ENCODE results near the gene KRTAP10-7. TPM values are rescaled to one million over a fixed set of nuclear protein-coding genes. Genes with fewer than 3 reads are reported as not detected.
"Not testable (repeated sequence)": the region's sequence is repeated elsewhere in the genome, so short reads cannot be mapped to it uniquely, and the experiment has no call there.

The KRTAP10-7 gene
- total RNA-seq, 1 donor from 2014 or later: not detected

DNA sequence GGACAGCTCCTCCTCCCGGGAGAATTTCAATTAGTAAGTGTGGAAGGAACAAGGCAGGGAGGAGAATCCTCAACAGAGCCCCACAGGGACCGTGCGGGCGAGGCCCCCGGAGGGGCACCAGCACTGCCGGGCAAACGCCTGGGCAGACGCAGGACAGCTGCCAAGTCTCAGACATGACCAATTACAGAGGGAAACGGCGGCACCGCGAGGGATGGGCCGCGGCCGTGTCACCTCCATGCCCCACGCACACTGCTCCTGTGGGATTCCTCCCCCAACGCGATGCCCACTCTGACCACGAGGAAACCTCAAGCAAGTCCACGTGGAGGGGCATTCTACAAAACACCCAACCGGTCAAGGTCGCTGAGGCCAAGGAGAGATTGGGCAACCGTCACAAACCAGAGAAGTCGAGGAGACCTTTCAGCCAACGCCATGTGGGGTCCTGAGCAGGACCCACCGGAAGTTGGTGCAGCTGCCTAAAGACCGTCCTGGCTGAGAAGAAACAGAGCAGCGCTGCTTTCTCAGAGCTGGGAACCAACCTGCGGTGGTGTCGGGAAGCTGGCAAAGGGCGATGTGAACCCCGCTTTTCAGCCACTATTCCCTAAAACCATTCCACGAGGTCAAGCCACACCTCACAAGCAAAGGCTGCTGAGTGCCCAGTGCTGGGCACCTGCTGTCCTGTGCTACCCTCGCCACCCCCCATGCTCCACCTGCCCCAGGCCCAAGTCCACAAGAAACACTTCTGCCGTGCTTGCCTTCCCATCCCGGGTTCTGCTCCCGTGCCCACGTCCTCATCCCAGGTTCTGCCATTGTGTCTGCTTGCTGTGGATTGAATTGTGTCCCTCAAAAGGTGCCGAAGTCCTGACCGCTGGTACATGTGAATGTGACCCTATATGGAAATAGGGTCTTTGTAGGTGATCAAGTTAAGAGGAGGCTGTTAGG, 28.3 kb upstream of the KRTAP10-7 start:
- no peak for DNase-seq (ENCODE audit: extremely low read depth, low read depth, low spot score)

DNA sequence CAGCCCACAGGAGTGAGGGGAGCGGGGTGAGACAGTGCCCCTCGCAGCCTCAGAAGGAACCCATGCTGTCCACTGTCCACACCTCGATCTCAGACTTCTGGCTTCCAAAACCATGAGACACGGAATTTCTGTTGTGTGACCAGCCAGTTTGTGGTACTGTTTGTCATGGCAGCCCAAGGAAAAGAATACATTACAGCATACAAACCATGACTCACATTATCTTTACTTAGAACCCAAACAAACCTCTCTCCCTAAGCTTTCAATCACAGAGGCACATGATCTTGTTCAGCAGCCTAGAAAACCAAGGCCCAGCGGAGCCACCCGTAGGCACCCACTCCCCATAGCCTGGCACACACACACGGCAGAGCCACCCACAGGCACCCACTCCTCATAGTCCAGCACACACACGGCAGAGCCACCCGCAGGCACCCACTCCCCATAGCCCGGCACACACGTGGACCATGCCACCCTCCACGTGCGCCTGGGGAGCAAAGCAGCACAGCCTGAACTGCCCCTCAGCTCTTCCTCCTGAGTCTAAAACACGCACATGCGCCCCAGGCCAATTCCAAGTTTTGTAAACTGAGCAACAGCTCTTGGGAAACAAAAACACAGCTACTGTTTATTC, 27.3 kb upstream of the KRTAP10-7 start:
- no peak for DNase-seq (ENCODE audit: extremely low read depth, low read depth, low spot score)

DNA sequence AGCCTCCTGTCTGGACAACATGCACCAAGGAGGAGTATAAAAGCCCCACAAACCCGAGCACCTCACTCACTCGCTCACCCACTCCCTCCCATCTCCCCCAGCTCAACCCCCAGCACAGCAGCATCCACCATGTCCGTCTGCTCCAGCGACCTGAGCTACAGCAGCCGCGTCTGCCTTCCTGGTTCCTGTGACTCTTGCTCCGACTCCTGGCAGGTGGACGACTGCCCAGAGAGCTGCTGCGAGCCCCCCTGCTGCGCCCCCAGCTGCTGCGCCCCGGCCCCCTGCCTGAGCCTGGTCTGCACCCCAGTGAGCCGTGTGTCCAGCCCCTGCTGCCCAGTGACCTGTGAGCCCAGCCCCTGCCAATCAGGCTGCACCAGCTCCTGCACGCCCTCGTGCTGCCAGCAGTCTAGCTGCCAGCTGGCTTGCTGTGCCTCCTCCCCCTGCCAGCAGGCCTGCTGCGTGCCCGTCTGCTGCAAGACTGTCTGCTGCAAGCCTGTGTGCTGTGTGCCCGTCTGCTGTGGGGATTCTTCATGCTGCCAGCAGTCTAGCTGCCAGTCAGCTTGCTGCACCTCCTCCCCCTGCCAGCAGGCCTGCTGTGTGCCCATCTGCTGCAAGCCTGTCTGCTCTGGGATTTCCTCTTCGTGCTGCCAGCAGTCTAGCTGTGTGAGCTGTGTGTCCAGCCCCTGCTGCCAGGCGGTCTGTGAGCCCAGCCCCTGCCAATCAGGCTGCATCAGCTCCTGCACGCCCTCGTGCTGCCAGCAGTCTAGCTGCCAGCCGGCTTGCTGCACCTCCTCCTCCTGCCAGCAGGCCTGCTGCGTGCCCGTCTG, 26.6 kb upstream of the KRTAP10-7 start, which contains the start of gene KRTAP10-4:
KRTAP10-4 (plus strand) TSS at position 100 of the 827 bp plus-strand sequence; CDS start at position 130, 30 bp downstream.
- DNase-seq (ENCODE audit: extremely low read depth, low read depth, low spot score): not testable (repeated sequence)

DNA sequence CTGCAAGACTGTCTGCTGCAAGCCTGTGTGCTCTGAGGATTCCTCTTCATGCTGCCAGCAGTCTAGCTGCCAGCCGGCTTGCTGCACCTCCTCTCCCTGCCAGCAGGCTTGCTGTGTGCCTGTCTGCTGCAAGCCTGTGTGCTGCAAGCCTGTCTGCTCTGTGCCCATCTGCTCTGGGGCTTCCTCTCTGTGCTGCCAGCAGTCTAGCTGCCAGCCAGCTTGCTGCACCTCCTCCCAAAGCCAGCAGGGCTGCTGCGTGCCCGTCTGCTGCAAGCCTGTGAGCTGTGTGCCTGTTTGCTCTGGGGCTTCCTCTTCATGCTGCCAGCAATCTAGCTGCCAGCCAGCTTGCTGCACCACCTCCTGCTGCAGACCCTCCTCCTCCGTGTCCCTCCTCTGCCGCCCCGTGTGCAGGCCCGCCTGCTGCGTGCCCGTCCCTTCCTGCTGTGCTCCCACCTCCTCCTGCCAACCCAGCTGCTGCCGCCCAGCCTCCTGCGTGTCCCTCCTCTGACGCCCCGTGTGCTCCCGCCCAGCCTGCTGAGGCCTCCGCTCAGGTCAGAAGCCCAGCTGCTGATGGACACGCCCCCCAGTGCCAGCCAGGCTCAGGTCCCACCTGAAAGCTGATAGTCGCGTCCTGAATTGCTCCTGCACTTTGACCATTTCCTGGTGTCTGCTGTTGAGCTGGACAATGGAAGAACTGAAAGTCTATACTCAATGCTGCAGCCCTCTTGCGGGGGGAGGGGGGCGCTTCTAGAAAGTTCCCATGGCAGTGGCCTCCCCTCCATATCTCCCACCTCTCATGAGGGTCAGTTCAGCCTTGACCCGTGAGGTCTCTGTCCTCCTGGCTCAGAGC, 25.7 kb upstream of the KRTAP10-7 start:
- no peak for DNase-seq (ENCODE audit: extremely low read depth, low read depth, low spot score)

DNA sequence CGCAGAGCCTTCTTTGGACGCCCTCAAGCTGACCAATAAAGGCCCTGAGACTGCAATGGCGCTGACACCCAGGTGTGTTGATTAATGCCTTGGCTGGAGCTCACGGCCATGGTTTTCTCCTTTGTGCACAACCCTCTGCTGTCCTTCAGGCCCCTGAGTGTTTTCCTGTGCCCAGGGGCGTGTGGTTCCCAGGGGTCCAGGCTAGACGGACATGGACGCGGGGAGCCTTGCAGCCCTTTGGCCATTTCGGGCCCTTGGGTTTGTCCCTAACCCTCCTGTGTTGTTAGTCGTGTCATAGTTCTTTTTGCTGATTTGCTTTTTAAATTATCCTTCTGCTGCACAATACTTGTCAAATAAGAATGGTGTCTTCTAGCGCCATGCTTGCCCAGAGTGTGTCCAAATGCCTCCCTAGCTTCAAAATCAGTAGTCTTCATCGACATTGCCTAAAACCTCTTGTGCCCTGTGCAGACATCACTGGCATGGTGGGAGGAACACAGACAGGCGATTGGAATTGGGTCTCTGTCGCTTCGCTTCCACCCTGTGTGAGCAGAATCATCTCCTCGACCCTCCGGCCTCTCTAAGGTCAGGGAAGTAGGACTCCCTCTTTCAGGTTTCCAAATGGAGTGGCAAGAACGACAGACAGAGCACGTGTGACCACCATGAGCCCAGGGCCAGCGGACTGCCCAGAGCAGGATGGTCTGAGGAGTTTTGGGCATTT, 24.9 kb upstream of the KRTAP10-7 start:
- no peak for DNase-seq (ENCODE audit: extremely low read depth, low read depth, low spot score)

DNA sequence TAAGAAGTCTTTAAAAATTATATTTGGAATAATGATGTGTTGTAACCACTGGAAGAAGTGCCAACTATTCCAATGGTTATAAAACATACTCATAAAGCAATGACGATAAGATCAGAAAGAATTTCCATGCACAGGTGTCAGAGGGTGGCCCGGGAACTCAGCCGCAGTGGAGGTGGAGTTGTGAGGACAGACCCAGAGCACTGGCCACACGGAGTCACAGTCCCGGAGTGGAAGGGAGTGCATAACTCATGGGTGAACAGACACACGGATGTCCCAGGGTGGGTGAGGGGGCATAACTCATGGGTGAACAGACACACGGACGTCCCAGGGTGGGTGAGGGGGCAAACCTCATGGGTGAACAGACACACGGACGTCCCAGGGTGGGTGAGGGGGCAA, 24.4 kb upstream of the KRTAP10-7 start:
- no peak for DNase-seq (ENCODE audit: extremely low read depth, low read depth, low spot score)

DNA sequence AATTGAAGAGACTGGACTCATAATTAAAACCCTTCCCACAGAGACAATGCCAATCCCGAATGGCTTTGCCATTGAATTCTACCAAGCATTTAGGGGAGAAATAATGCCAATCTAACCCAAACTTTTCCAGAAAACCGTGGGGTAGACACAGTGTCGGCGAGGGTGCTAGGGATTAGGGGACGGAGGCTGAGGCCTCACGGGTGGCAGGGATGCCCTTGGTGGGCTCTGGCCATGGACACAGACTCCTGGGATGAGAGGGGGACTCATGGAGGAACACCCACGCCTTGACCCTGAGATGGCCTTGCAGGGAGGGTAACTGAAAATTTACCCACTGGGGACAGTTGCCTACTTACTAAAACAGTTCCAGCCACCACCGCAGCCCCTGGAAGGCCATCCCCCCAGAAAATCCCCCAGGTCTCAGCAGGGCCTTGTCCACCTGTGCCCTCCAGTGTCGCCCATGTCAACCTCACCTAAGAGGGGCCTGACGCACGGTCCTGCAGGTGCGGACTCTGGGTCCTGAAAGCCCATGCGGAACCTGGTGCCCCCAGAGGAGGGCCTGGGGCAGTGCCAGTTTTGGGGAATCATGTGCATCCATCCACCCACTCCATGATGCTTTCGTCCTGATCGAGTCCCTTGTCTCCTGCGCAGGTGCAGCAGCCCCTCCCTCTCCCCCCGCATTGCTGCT, 21.9 kb upstream of the KRTAP10-7 start:
- DNase-seq (ENCODE audit: extremely low read depth, low read depth, low spot score): no peak

DNA sequence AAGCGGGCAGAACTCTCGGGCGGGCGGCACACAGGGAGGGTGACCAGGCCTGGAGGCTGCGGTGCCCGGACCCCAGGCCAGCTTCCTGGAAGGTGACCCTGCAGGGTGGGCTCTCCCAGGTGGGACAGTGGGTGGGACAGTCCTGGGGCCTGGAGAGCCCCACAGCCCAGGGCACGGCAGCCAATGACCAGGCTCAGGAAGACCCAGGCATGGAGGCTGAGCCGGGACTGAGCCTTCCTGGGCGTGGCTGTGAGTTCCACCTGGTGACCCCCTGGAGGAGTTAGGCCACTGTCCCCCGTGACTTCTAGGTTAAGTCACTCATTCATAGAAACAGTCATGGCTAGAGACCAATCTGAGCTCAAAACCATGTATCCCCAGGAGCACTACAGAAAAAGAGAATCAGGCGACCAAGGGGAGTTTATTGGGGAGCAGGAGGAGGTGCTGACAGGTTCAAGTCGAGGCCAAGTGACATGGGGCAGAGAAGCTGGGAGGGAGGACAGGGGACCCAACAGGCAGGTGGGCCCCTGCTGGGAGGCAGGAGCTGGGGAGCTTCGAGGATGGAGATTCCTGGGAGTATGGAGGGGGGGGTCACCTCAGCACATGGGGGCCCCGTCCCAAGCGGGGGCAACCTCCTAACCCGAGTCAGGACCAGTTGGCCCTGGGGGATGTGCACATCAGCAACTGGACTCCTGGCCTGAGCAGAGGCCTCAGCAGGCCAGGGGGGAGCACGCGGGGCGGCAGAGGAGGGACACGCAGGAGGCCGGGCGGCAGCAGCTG, 21.2 kb upstream of the KRTAP10-7 start:
- DNase-seq (ENCODE audit: extremely low read depth, low read depth, low spot score): no peak

DNA sequence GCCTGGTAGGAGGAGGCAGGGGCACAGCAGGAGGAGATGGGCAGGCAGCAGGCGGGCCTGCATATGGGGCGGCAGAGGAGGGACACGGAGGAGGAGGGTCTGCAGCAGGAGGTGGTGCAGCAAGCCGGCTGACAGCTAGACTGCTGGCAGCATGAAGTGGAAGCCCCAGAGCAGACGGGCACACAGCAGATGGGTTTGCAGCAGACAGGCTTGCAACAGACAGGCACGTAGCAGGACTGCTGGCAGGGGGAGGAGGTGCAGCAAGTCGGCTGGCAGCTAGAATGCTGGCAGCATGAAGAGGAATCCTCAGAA, 20.6 kb upstream of the KRTAP10-7 start:
- DNase-seq (ENCODE audit: extremely low read depth, low read depth, low spot score): no peak

DNA sequence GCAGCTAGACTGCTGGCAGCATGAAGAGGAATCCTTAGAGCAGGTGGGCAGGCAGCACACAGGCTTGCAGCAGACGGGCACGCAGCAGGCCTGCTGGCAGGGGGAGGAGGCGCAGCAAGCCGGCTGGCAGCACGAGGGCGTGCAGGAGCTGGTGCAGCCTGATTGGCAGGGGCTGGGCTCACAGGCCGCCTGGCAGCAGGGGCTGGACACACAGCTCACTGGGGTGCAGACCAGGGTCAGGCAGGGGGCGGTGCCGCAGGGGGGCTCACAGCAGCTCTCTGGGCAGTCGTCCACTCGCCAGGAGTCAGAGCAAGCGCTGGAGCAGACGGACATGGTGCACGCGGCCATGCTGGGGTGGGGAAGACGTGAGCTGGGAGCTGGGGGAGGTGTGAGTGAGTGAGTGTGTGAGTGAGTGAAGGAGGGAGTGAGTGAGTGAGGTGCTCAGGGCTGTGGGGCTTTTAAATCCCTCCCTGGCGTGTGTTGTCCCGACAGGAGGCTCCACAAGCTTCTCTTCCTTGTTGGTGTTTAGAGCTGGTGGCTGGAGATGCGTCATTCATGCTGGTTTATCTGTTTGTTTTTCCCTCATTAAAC, 20.1 kb upstream of the KRTAP10-7 start, which contains the start of gene KRTAP10-5:
KRTAP10-5 (minus strand) TSS at position 374 of the 591 bp plus-strand sequence; CDS start at position 348, 26 bp downstream.
- not testable (repeated sequence) for DNase-seq (ENCODE audit: extremely low read depth, low read depth, low spot score)

DNA sequence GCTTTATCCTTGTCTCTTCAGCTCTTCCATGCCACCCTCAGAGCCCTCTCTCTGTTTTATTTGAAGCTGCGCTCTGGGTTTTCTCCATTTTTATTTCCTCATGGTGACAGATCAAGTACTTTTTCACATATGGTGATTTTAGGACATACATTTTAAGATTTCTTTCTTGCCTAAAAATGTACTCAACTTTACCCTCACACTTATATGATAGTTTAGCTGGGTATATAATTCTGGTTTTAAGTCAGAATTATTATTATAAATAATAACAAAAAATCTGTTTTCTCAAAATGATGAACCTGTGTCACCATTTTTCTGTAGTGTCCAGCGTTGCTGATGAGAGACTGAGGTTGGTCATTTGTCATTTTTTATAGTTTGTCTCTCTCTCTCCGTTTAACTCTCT, 19.2 kb upstream of the KRTAP10-7 start:
- no peak for DNase-seq (ENCODE audit: extremely low read depth, low read depth, low spot score)

DNA sequence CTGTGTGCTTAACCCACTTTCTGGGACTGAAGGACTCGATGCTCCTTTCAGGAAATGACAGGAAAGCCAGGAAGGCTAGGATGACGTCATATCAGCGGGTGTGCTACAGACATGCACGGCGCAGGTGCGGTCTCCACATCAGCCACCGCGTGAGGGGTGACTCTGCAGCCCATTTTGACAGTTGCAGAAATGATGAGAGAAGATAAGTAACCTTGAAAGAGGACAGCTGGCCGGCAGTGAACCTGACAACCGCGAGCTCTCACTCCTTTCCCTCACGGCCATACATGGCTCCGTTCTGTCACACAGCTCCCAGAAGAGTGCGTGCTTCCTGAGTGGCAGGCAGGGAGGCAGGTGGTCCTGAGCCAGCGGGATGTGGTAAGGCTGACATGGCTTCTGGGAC, 18.3 kb upstream of the KRTAP10-7 start:
- no peak for DNase-seq (ENCODE audit: extremely low read depth, low read depth, low spot score)

DNA sequence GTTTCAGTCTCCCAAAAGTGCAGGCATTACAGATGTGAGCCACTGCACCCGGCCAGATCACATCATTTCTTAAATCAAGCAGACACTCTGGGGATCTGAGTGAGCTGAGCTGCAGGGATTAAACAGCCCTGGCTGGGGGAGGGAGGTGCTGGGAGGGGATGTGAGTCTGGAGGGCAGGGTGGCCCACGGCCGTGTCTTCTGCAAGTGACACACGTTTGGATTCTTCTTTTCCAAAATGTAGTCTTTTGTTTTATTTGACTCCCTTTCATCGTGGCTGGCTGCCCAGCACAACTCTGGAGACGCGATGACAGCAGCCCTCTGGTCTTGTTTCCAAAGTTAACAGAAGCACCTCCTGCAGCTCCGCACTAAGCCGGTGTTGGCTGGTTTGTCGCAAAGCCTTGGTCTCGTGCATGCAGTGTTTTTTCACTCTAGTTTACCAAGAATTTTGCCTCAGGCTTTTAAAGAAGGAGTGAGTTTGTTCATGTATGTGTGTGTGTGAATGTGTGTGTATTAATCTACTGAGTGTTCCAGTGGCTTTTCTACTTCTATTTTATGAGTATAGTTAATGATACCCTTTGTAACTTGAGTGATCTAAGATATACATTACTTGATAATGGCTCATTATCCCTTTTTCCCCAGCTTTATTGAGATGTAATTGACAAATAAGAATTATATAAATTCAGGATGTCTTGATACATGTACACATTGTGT, 17.2 kb upstream of the KRTAP10-7 start:
- no peak for DNase-seq (ENCODE audit: extremely low read depth, low read depth, low spot score)

DNA sequence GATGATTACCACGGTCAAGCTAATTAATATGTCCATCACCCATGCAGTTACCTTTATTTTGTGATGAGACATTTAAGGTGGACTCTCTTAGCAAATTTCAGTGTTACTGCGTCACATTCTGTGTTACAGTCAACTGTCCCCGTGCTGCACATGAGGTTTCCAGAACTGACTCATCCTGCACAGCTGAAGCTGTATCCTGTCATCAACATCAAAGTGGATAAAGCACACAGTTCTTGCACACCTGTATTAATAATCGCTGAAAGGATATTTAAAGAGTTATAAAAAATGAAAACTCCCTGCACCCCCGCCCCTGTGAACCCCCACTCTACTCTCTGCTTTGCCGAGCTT, 16.6 kb upstream of the KRTAP10-7 start:
- DNase-seq (ENCODE audit: extremely low read depth, low read depth, low spot score): no peak

DNA sequence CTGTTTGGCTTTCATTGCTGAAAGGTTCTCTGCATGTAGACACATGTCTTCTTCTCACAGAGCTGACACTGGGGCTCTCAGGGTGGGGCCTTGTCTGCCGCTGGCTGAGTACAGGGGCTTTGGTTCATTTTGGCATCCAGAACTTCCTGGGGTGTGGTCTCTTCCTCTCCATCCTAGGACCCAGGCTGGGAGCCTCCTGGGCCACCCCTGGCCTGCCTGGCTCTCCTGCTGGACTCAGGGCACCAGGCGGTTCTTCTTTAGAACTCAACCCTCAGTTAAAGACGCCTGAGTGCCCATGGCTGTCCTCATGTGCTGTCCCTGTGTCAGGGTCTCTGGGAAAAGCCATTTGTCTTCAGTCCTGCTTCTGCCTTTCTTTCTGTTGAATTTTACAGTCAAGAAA, 14.5 kb upstream of the KRTAP10-7 start:
- no peak for DNase-seq (ENCODE audit: extremely low read depth, low read depth, low spot score)

DNA sequence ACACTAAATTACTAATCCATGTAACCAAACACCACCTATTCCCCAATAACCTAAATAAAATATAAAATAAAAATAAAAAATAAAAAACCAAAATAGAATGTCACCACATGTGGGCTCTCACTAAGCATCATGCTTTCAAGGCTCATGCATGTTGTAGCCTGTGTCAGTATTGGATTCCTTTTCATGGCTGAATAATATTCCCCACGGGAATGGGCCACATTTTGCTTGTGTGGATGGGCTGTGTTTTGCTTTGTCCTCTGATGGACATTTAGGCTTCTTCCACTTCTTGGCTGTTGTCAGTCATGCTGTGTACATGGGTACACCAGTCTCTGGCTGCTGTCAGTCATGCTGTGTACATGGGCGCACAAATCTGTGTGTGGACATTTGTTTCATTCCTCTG, 11.3 kb upstream of the KRTAP10-7 start:
- no peak for DNase-seq (ENCODE audit: extremely low read depth, low read depth, low spot score)

DNA sequence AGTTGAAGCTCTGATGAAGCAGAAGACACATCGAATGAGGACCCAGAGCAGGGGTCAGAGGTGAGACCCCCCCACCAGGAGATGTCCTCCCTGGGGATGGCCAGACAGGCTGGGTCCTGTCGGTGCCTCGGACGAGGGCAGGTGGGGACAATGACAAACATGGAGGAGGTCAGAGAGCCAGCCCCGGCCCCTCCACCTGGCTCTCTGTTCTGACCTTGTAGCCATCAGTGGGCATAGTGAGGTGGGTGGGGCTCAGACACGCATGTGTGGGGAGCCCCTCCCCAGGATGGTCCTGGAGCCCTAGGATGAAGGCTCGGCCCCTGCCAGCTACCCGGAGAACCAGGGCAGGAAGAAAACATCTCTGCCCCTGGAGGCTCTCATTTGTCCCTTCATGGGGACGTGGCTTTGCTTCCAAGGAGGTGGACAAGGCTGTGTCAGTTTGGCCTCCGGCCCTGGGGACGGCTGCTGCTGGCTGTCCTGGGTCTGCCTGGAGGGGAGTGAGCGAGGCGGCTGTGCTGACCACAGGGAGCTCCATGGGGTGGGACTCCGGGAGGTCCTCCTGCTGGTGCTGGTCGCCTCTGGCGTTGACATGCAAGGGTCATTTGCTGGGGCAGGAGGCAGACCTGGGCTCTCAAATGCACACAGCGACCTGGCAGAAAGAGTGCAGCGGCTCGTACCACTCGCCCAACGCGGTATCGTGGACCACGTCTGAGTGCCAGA, 10.7 kb upstream of the KRTAP10-7 start:
- no peak for DNase-seq (ENCODE audit: extremely low read depth, low read depth, low spot score)
